GM12878 (cell line): Measurements from ENCODE around the gene GAS2L3. TPM values are rescaled to one million over a fixed set of nuclear protein-coding genes. Genes with fewer than 3 reads are reported as not detected.

Experiments
- ATAC-seq: fragments of 200-7000 bp; cut with Tn5 transposase; 3 replicates; pipeline ENCODE4 v1.9.1; 2020; ENCODE audit warnings: mild to moderate bottlenecking, moderate library complexity
- BruUV-seq: library from RNA; stranded (reverse); fragments of 400-500 nt; replicated peaks from 2 replicates; lab custom pipeline; 2021; lab: Mats Ljungman, UMichigan
- CTCF ChIA-PET: fragments of 300-600 bp; sonication (Branson Sonifier 250); formaldehyde crosslinking; extraction: SDS; loops from one replicate; lab custom pipeline; 2021; ENCODE audit warnings: inconsistent platforms; lab: Yijun Ruan, JAX
- POLR2A ChIA-PET: fragments of 350-600 bp; formaldehyde crosslinking; extraction: SDS; loops from one replicate; lab custom pipeline; 2021; ENCODE audit warnings: inconsistent platforms; lab: Charles Lee
- RAD21 ChIA-PET: fragments of 300-600 bp; sonication (Branson Sonifier 250); formaldehyde crosslinking; loops from one replicate; lab custom pipeline; 2023; ENCODE audit warnings: antibody characterized with exemption; ENCODE audit not compliant: unreplicated experiment; lab: Charles Lee
- SMC1A ChIA-PET: fragments of 300-600 bp; sonication (Branson Sonifier 250); formaldehyde crosslinking; loops from one replicate; lab custom pipeline; 2023; ENCODE audit not compliant: unreplicated experiment, uncharacterized antibody; lab: Charles Lee
- DNase-seq: peaks from one replicate; pipeline ENCODE4 v3.0.0-alpha.2; 2011; ENCODE audit warnings: low read depth, low spot score
- FAIRE-seq: peaks from 3 replicates; lab custom pipeline; 2011; peaks lifted over from hg19 to GRCh38; lab: Jason Lieb, UNC
- H2AFZ ChIP-seq: 2 replicates; pipeline ENCODE4 v1.6.0; 2011; ENCODE audit warnings: low read depth, low read length, control low read depth; ENCODE audit not compliant: control insufficient read depth
- H3K27ac ChIP-seq: 2 replicates; pipeline ENCODE4 v1.5.1; 2011; ENCODE audit warnings: control low read depth; ENCODE audit not compliant: control insufficient read depth, insufficient read depth
- H3K27me3 ChIP-seq, 2 experiments: replicated peaks in 1 of 2; 2 replicates each; pipeline versions ENCODE4 v1.6.0 to v1.6.1; 2011; ENCODE audit warnings: low read length in 1 of 2; ENCODE audit not compliant: control insufficient read depth in 2 of 2, insufficient read depth in 2 of 2
- H3K36me3 ChIP-seq, 2 experiments: 2 replicates each; pipeline ENCODE4 v1.5.1; 2011; ENCODE audit warnings: low read length in 1 of 2; ENCODE audit not compliant: control insufficient read depth in 2 of 2, insufficient read depth in 2 of 2
- H3K4me1 ChIP-seq: 2 replicates; pipeline ENCODE4 v1.6.1; 2011; ENCODE audit warnings: mild to moderate bottlenecking, low read length, moderate library complexity, mixed read lengths; ENCODE audit not compliant: control insufficient read depth, insufficient read depth
- H3K4me2 ChIP-seq: 2 replicates; pipeline ENCODE4 v1.6.0; 2011; ENCODE audit warnings: control low read depth; ENCODE audit not compliant: control insufficient read depth, insufficient read depth
- H3K4me3 ChIP-seq: fragments of 200-600 bp; sonication (generic); 2 replicates; pipeline ENCODE4 v1.5.1; 2016
- H3K79me2 ChIP-seq: 2 replicates; pipeline ENCODE4 v1.6.0; 2011; ENCODE audit warnings: low read length; ENCODE audit not compliant: control insufficient read depth, insufficient read depth
- H3K9ac ChIP-seq: 2 replicates; pipeline ENCODE4 v1.8.0; 2011; ENCODE audit warnings: low read length, control low read depth, mixed read lengths; ENCODE audit not compliant: control insufficient read depth, insufficient read depth
- H3K9me3 ChIP-seq: replicated peaks from 3 replicates; pipeline ENCODE4 v1.5.1; 2011; ENCODE audit warnings: mild to moderate bottlenecking, low read length; ENCODE audit not compliant: control insufficient read depth, insufficient read depth
- H4K20me1 ChIP-seq: 2 replicates; pipeline ENCODE4 v1.6.0; 2011; ENCODE audit not compliant: control insufficient read depth, insufficient read depth
- BCLAF1 ChIP-seq: fragments of 450-650 bp; IDR thresholded peaks from 2 replicates; pipeline ENCODE4 v1.6.1; 2017; ENCODE audit warnings: antibody characterized with exemption, mild to moderate bottlenecking, moderate library complexity
- ELK1 ChIP-seq: IDR thresholded peaks from 2 replicates; pipeline ENCODE4 v1.6.1; 2012; ENCODE audit warnings: low read depth, low read length, improper control_type of control experiment
- ETV6 ChIP-seq, 2 experiments: fragments of 450-650 bp in 1 of 2; IDR thresholded peaks in 1 of 2; conservative IDR thresholded peaks in 1 of 2; 2 replicates each; pipeline ENCODE4 v1.6.1; 2014; ENCODE audit warnings: antibody characterized with exemption in 1 of 2, borderline replicate concordance in 1 of 2, low read depth in 1 of 2, mild to moderate bottlenecking in 1 of 2, moderate library complexity in 1 of 2
- EZH2 ChIP-seq: IDR thresholded peaks from 2 replicates; pipeline ENCODE4 v1.6.1; 2012; ENCODE audit warnings: low read depth, mild to moderate bottlenecking, control low read depth, inconsistent platforms, low read length, borderline replicate concordance; ENCODE audit not compliant: control insufficient read depth
- GATAD2B ChIP-seq: fragments of 450-650 bp; conservative IDR thresholded peaks from 2 replicates; pipeline ENCODE4 v1.6.1; 2017; ENCODE audit warnings: low read depth, mild to moderate bottlenecking, moderate library complexity
- HCFC1 ChIP-seq: fragments of 150-350 bp; IDR thresholded peaks from 2 replicates; pipeline ENCODE4 v1.6.1; 2014; ENCODE audit warnings: low read length
- IRF4 ChIP-seq: IDR thresholded peaks from 2 replicates; pipeline ENCODE4 v1.6.1; 2011; ENCODE audit warnings: low read depth, low read length
- JUND ChIP-seq: IDR thresholded peaks from 2 replicates; pipeline ENCODE4 v1.6.1; 2012; ENCODE audit warnings: low read depth, mild to moderate bottlenecking, low read length, improper control_type of control experiment, moderate library complexity
- MLLT1 ChIP-seq: fragments of 450-650 bp; IDR thresholded peaks from 2 replicates; pipeline ENCODE4 v1.6.1; 2016; ENCODE audit warnings: mild to moderate bottlenecking
- MTA3 ChIP-seq: IDR thresholded peaks from 2 replicates; pipeline ENCODE4 v1.6.1; 2012; ENCODE audit warnings: low read length, inconsistent platforms, borderline replicate concordance
- PBX3 ChIP-seq: IDR thresholded peaks from 2 replicates; pipeline ENCODE4 v1.6.1; 2011; ENCODE audit warnings: mild to moderate bottlenecking, low read depth, low read length, moderate library complexity; ENCODE audit not compliant: insufficient replicate concordance
- RELA ChIP-seq: fragments of 450-650 bp; IDR thresholded peaks from 2 replicates; pipeline ENCODE4 v1.8.0; 2014; ENCODE audit warnings: borderline replicate concordance; ENCODE audit not compliant: partially characterized antibody
- SIX5 ChIP-seq: IDR thresholded peaks from 2 replicates; pipeline ENCODE4 v1.6.1; 2011; ENCODE audit warnings: mild to moderate bottlenecking, low read depth, low read length, moderate library complexity; ENCODE audit not compliant: severe bottlenecking
- SP1 ChIP-seq: IDR thresholded peaks from one replicate; pipeline ENCODE4 v1.6.1; 2011; ENCODE audit warnings: low read depth, low read length
- ZNF207 ChIP-seq: fragments of 450-650 bp; IDR thresholded peaks from 2 replicates; pipeline ENCODE4 v1.6.1; 2014; ENCODE audit warnings: antibody characterized with exemption, mild to moderate bottlenecking, borderline replicate concordance
- ZNF217 ChIP-seq: fragments of 450-650 bp; IDR thresholded peaks from 2 replicates; pipeline ENCODE4 v1.6.1; 2017; ENCODE audit warnings: antibody characterized with exemption, mild to moderate bottlenecking
- ZNF274 ChIP-seq: IDR thresholded peaks from one replicate; pipeline ENCODE4 v1.8.0; 2011; ENCODE audit not compliant: insufficient read length, insufficient read depth
- ZNF384 ChIP-seq: IDR thresholded peaks from 2 replicates; pipeline ENCODE4 v1.6.1; 2012; ENCODE audit warnings: low read depth, mild to moderate bottlenecking, low read length, improper control_type of control experiment, borderline replicate concordance
- ZSCAN29 ChIP-seq: fragments of 450-650 bp; IDR thresholded peaks from 2 replicates; pipeline ENCODE4 v1.6.1; 2017; ENCODE audit warnings: mild to moderate bottlenecking, moderate library complexity
- WGBS: methylation state at CpG from one replicate; pipeline ENCODE4 v1.1.6; 2016; ENCODE audit warnings: low lambda C conversion rate; ENCODE audit not compliant: insufficient replicate concordance, insufficient coverage; ENCODE audit errors: missing lambda C conversion rate; 5-methylcytosine and 5-hydroxymethylcytosine counted together
- in situ Hi-C: fragments of 300-500 bp; cut with MboI; formaldehyde crosslinking; loops from 9 replicates; pipeline ENCODE4 v1.14.3; 2018; ENCODE audit warnings: mixed read lengths
- intact Hi-C: fragments of 100-400 bp; cut with micrococcal nuclease; formaldehyde crosslinking; loops from one replicate; pipeline ENCODE4 v1.14.2; 2022; ENCODE audit not compliant: unreplicated experiment
- polyA plus RNA-seq, 11 experiments: library from polyadenylated mRNA; depleted of rRNA in 4 of 11; unstranded in 6 of 11; stranded (reverse) in 5 of 11; fragments of >200 nt; fragmentation: Nextera tagmentation in 4 of 11; fragmentation: Illumina TruSeq in 1 of 11; extraction: Ambion mirVana in 4 of 11; extraction: Trizol in 1 of 11; gene quantifications; 1 replicate in 1 of 11; 2 replicates in 10 of 11; pipeline versions ENCODE4 v1.2.1 to v1.2.3, GENCODE V29; 2011 to 2016; ENCODE audit warnings: inconsistent platforms in 2 of 11, missing spikeins in 2 of 11, low read depth in 1 of 11
- total RNA-seq, 4 experiments: library from RNA; depleted of rRNA in 3 of 4; stranded (reverse); fragments of >200 nt in 3 of 4; fragmentation: Illumina TruSeq in 1 of 4; extraction: Trizol in 1 of 4; gene quantifications; 2 replicates each; pipeline versions ENCODE4 v1.2.1 to v1.2.3, GENCODE V29; 2013 to 2021

The GAS2L3 gene
- total and polyA plus RNA-seq, 10 of the 15 experiments (the other 5 are each of a cell fraction or from before 2014, with no cell fraction given), result 0.46 to 6.6 (median 2.4) TPM

- H3K9ac ChIP-seq, result no peak overlapping the region
- ChIA-PET CTCF (interaction anchor here (0.9 to 3.8 kb wide), 15 partner anchors 11 to 398 kb away, joined by 3 to 33 read pairs (median 5); no protein-coding TSS in a partner anchor), POLR2A (no interaction called here), RAD21 (interaction anchor here (1.4 to 3.4 kb wide), 3 partner anchors 11 to 321 kb away, joined by 3 to 15 read pairs (median 9); no protein-coding TSS in a partner anchor), SMC1A (interaction anchor here (0.9 to 2.0 kb wide), 8 partner anchors 9 to 321 kb away, joined by 3 to 7 read pairs (median 4); no protein-coding TSS in a partner anchor)
- FAIRE-seq (no peak), DNase-seq (no peak), ATAC-seq (no peak)
- in situ Hi-C loops (no loop called here), intact Hi-C loops (loop anchor here (2.0 to 10.0 kb wide), 3 partner anchors 321 to 741 kb away; no protein-coding TSS in a partner anchor)
- H3K9me3 ChIP-seq, result no peaks in the 10 kb centered on the region
- no peak overlapping the region for H3K4me3 ChIP-seq
- H3K4me1 ChIP-seq, result no peaks in the 10 kb centered on the region
- H3K36me3 ChIP-seq, result no peaks in the 10 kb centered on the region
- no peaks in the 10 kb centered on the region for H3K27me3 ChIP-seq
- H3K27ac ChIP-seq, result no peak overlapping the region
- no peak overlapping the region for H2AFZ ChIP-seq
- H3K79me2 ChIP-seq, result no peaks in the 10 kb centered on the region
- no TSS peak for BruUV-seq
- no peaks in the 10 kb centered on the region for H4K20me1 ChIP-seq
- 45% methylated on average over 2 of the region's 2 CpGs for WGBS
- H3K4me2 ChIP-seq, result no peak overlapping the region
- TF ChIP-seq SIX5 (no peak), RELA (no peak), EZH2 (no peak), MTA3 (no peak), ZNF217 (no peak), GATAD2B (no peak), PBX3 (no peak), ETV6 (conservative IDR thresholded peaks at IDR 0.05 in 1 of 2, IDR thresholded peaks at IDR 0.05 in 1 of 2; ENCODE audit: borderline replicate concordance in 1 of 2, low read depth in 1 of 2) (no peak), ZNF207 (no peak), ZNF274 (no peak), IRF4 (no peak), ZNF384 (no peak), SP1 (no peak), HCFC1 (no peak), JUND (no peak), MLLT1 (no peak), BCLAF1 (no peak), ZSCAN29 (no peak), ELK1 (no peak)
Observed at GRCh38 chr12:100555722-100556121, 17.8 kb upstream of the GAS2L3 start.
